Naive thymus-derived CD4-positive, alpha-beta T cell (primary cell): ENCODE results near the gene MLLT11. TPM values are rescaled to one million over a fixed set of nuclear protein-coding genes. Genes with fewer than 3 reads are reported as not detected.

ENCODE experiments used
- ATAC-seq: fragments of 150-1000 bp; cut with Tn5 transposase; 2 replicates; pipeline ENCODE4 v1.10.0; 2021; ENCODE audit warnings: mild to moderate bottlenecking, moderate library complexity
- CTCF ChIA-PET: fragments of 350-600 bp; sonication (Branson Sonifier 250); formaldehyde crosslinking; loops from one replicate; lab custom pipeline; 2021; ENCODE audit warnings: antibody characterized with exemption; lab: Charles Lee
- POLR2A ChIA-PET: fragments of 350-600 bp; sonication (Branson Sonifier 250); formaldehyde crosslinking; loops from one replicate; lab custom pipeline; 2021; ENCODE audit warnings: antibody characterized with exemption, inconsistent platforms; lab: Charles Lee
- DNase-seq, 9 donors: peaks; one replicate each; pipeline versions ENCODE4 v3.0.0 to v3.0.0-alpha.2; 2020 to 2022; ENCODE audit warnings: mixed read lengths in 1 of 9
- H3K27ac ChIP-seq: one replicate; pipeline ENCODE4 v1.7.0; 2013; ENCODE audit warnings: mild to moderate bottlenecking, low read depth, low read length, moderate library complexity
- H3K27me3 ChIP-seq, 2 donors: one replicate each; pipeline ENCODE4 v1.7.0; 2013; ENCODE audit warnings: low read length in 2 of 2, mild to moderate bottlenecking in 2 of 2, moderate library complexity in 2 of 2; ENCODE audit not compliant: control insufficient read depth in 2 of 2, insufficient read depth in 2 of 2
- H3K36me3 ChIP-seq, 3 experiments: 1 replicate in 2 of 3; 2 replicates in 1 of 3; pipeline ENCODE4 v1.7.0; 2013; ENCODE audit warnings: low read length in 3 of 3, mild to moderate bottlenecking in 3 of 3, moderate library complexity in 1 of 3; ENCODE audit not compliant: insufficient read depth in 3 of 3, control insufficient read depth in 2 of 3
- H3K4me1 ChIP-seq, 2 donors: one replicate each; pipeline ENCODE4 v1.7.0; 2013; ENCODE audit warnings: low read length in 2 of 2, mild to moderate bottlenecking in 2 of 2, moderate library complexity in 1 of 2; ENCODE audit not compliant: control insufficient read depth in 2 of 2, insufficient read depth in 2 of 2
- H3K4me3 ChIP-seq: 2 replicates; pipeline ENCODE4 v1.7.0; 2013; ENCODE audit warnings: mild to moderate bottlenecking, low read length
- H3K9me3 ChIP-seq, 3 experiments: 1 replicate in 2 of 3; 2 replicates in 1 of 3; pipeline ENCODE4 v1.7.0; 2013; ENCODE audit warnings: low read length in 3 of 3; ENCODE audit not compliant: control insufficient read depth in 2 of 3
- H3K27ac Mint-ChIP-seq, 9 donors: one replicate each; pipeline ENCODE4 v1.8.0; 2020 to 2022; ENCODE audit warnings: mixed read lengths in 9 of 9, mild to moderate bottlenecking in 8 of 9, moderate library complexity in 5 of 9, inconsistent platforms in 2 of 9
- H3K27me3 Mint-ChIP-seq, 5 donors: one replicate each; pipeline ENCODE4 v1.8.0; 2021 to 2022; ENCODE audit warnings: mixed read lengths in 5 of 5, mild to moderate bottlenecking in 1 of 5
- H3K36me3 Mint-ChIP-seq, 5 donors: one replicate each; pipeline ENCODE4 v1.8.0; 2020 to 2022; ENCODE audit warnings: mixed read lengths in 5 of 5, mild to moderate bottlenecking in 3 of 5, inconsistent platforms in 1 of 5
- H3K4me1 Mint-ChIP-seq, 7 donors: one replicate each; pipeline ENCODE4 v1.8.0; 2020 to 2022; ENCODE audit warnings: mixed read lengths in 7 of 7, mild to moderate bottlenecking in 3 of 7, inconsistent platforms in 1 of 7
- H3K4me3 Mint-ChIP-seq, 10 donors: one replicate each; pipeline ENCODE4 v1.8.0; 2020 to 2022; ENCODE audit warnings: mild to moderate bottlenecking in 10 of 10, mixed read lengths in 10 of 10, moderate library complexity in 6 of 10, inconsistent platforms in 2 of 10
- H3K9me3 Mint-ChIP-seq, 11 donors: one replicate each; pipeline ENCODE4 v1.8.0; 2020 to 2022; ENCODE audit warnings: mixed read lengths in 11 of 11, mild to moderate bottlenecking in 4 of 11, inconsistent platforms in 1 of 11, moderate library complexity in 1 of 11
- intact Hi-C, 2 donors: fragments of 100-400 bp; cut with micrococcal nuclease; formaldehyde crosslinking; loops; one replicate each; pipeline ENCODE4 v1.15.1; 2023
- polyA plus RNA-seq, 2 donors: library from polyadenylated mRNA; unstranded; fragments of 300-500 nt; fragmentation: Illumina TruSeq; gene quantifications; one replicate each; pipeline ENCODE4 v1.2.3, GENCODE V29; 2021
- total RNA-seq, 6 experiments: library from RNA in 5 of 6; stranded (reverse) in 5 of 6; gene quantifications; 1 replicate in 5 of 6; 2 replicates in 1 of 6; pipeline ENCODE4 v1.2.3 and lab custom pipeline; 2021 to 2026

The MLLT11 gene
- total RNA-seq (1 to 10 TPM; 3.3 to 6.0 (median 4.6) TPM), polyA plus RNA-seq (1 to 10 TPM; 3.7 to 4.8 TPM), total RNA-seq (lab: John Stamatoyannopoulos, UW) (5.5 reads per million, percentile 25 among the genes with 10 or more reads in this experiment)

GRCh38 chr1:151060007-151060656 is at the start of gene MLLT11:
Gene MLLT11 (plus strand): TSS chr1:151060397. CDS start chr1:151067225, 6,828 bp downstream.
- no peaks in the 10 kb centered on the region for H3K27me3 Mint-ChIP-seq
- H3K9me3 Mint-ChIP-seq, result peaks cover 0 to 3% (median 0%) of the 10 kb centered on the region in 11 donors
- Histone ChIP-seq H3K4me3 (peak within 1 kb of the TSS; percentile 82), H3K4me1 (peaks cover 3 to 17% of the 10 kb centered on the region in 2 donors), H3K36me3 (peaks cover 6 to 28% (median 10%) of the 10 kb centered on the region in 3 experiments), H3K27ac (peak within 1 kb of the TSS; percentile 99), H3K9me3 (no peaks in the 10 kb centered on the region), H3K27me3 (no peaks in the 10 kb centered on the region)
- POLR2A ChIA-PET, result interaction anchor here (0.7 to 12.8 kb wide), 12 partner anchors 8 to 807 kb away, joined by 3 to 253 read pairs (median 18); partner anchors contain the start of genes C1orf56, GABPB2, MINDY1 and TNFAIP8L2
- H3K4me1 Mint-ChIP-seq, result peaks cover 27 to 47% (median 37%) of the 10 kb centered on the region in 7 donors
- H3K4me3 Mint-ChIP-seq, result peak within 1 kb of the TSS; percentile 95 to 100 (median 99)
- CTCF ChIA-PET, result interaction anchor here (0.6 to 6.3 kb wide), 11 partner anchors 8 to 921 kb away, joined by 3 to 74 read pairs (median 6); partner anchors contain the start of genes C1orf56, GABPB2 and TNFAIP8L2
- ATAC-seq, result no peak
- peak within 1 kb of the TSS; percentile 93 to 99 (median 95) for H3K27ac Mint-ChIP-seq
- DNase-seq, result peak in 1 of 9 donors; percentile 15
- peaks cover 27 to 40% (median 29%) of the 10 kb centered on the region in 5 donors for H3K36me3 Mint-ChIP-seq
- intact Hi-C loops, result loop anchor here (2.0 kb wide), 1 partner anchor 13 kb away; the partner anchor contains the start of gene C1orf56 (in 2 of the 2)

GRCh38 chr1:151011154-151011850 is 48.9 kb upstream of the MLLT11 start:
- ChIA-PET CTCF (interaction anchor here (0.7 to 1.0 kb wide), 4 partner anchors 13 to 89 kb away, joined by 3 to 6 read pairs (median 4); no protein-coding TSS in a partner anchor), POLR2A (interaction anchor here (0.6 to 3.2 kb wide), 9 partner anchors 9 to 146 kb away, joined by 3 to 12 read pairs (median 3); partner anchors contain the start of gene TNFAIP8L2)
- Mint-ChIP-seq H3K27ac (peak overlapping the region in 8 of 9 donors; percentile 54 to 90 (median 74)), H3K27me3 (no peaks in the 10 kb centered on the region), H3K4me1 (peaks cover 39 to 77% (median 64%) of the 10 kb centered on the region in 7 donors), H3K36me3 (peaks cover 0 to 8% (median 0%) of the 10 kb centered on the region in 5 donors), H3K9me3 (no peaks in the 10 kb centered on the region), H3K4me3 (peak overlapping the region; percentile 29 to 97 (median 64))
- no peaks in the 10 kb centered on the region for H3K27me3 ChIP-seq
- H3K9me3 ChIP-seq, result no peaks in the 10 kb centered on the region
- ATAC-seq (no peak), DNase-seq (no peak)
- H3K27ac ChIP-seq, result no peak overlapping the region
- H3K36me3 ChIP-seq, result peaks cover 0 to 8% (median 0%) of the 10 kb centered on the region in 3 experiments
- H3K4me3 ChIP-seq, result no peak overlapping the region
- intact Hi-C loops, result no loop called here
- H3K4me1 ChIP-seq, result peaks cover 30 to 42% of the 10 kb centered on the region in 2 donors

GRCh38 chr1:151012684-151013471 is 47.3 kb upstream of the MLLT11 start:
- intact Hi-C loops, result no loop called here
- Histone ChIP-seq H3K27ac (no peak overlapping the region), H3K4me3 (no peak overlapping the region), H3K9me3 (no peaks in the 10 kb centered on the region), H3K27me3 (no peaks in the 10 kb centered on the region), H3K4me1 (peaks cover 15 to 29% of the 10 kb centered on the region in 2 donors), H3K36me3 (peaks cover 0 to 10% (median 2%) of the 10 kb centered on the region in 3 experiments)
- Mint-ChIP-seq H3K27ac (peak overlapping the region in 6 of 9 donors; percentile 28 to 79 (median 60)), H3K4me3 (peak overlapping the region in 4 of 10 donors; percentile 12 to 64 (median 44)), H3K36me3 (peaks cover 0 to 9% (median 0%) of the 10 kb centered on the region in 5 donors), H3K27me3 (no peaks in the 10 kb centered on the region), H3K9me3 (no peaks in the 10 kb centered on the region), H3K4me1 (peaks cover 26 to 62% (median 50%) of the 10 kb centered on the region in 7 donors)
- no peak for ATAC-seq
- no peak for DNase-seq
- ChIA-PET POLR2A (interaction anchor here (1.2 to 1.9 kb wide), 3 partner anchors 13 to 43 kb away, joined by 3 to 12 read pairs (median 3); no protein-coding TSS in a partner anchor), CTCF (interaction anchor here (0.6 to 1.0 kb wide), 3 partner anchors 11 to 240 kb away, joined by 4 to 6 read pairs (median 6); no protein-coding TSS in a partner anchor)

- peak overlapping the region in 4 of 10 donors; percentile 5 to 45 (median 20) for H3K4me3 Mint-ChIP-seq
- H3K4me1 ChIP-seq, result peaks cover 13 to 27% of the 10 kb centered on the region in 2 donors
Observed at GRCh38 chr1:151013518-151013917, 46.7 kb upstream of the MLLT11 start.

GRCh38 chr1:151024540-151025146 is 35.6 kb upstream of the MLLT11 start:
- DNase-seq (peak; percentile 72 to 91 (median 83)), ATAC-seq (peak; percentile 100)
- Mint-ChIP-seq H3K4me1 (peaks cover 4 to 22% (median 6%) of the 10 kb centered on the region in 7 donors), H3K4me3 (peak overlapping the region; percentile 16 to 73 (median 61)), H3K9me3 (no peaks in the 10 kb centered on the region), H3K27me3 (no peaks in the 10 kb centered on the region), H3K36me3 (peaks cover 0 to 25% (median 15%) of the 10 kb centered on the region in 5 donors), H3K27ac (peak overlapping the region; percentile 37 to 93 (median 74))
- H3K27me3 ChIP-seq, result no peaks in the 10 kb centered on the region
- peaks cover 3 to 33% (median 5%) of the 10 kb centered on the region in 3 experiments for H3K36me3 ChIP-seq
- intact Hi-C loops, result loop anchor here (1.0 to 10.0 kb wide), 12 partner anchors 16 to 320 kb away; partner anchors contain the start of genes GABPB2 (in 2 of the 2), TNFAIP8L2 (in 2 of the 2), CDC42SE1 (in 1 of the 2) and PIP5K1A (in 1 of the 2)
- POLR2A ChIA-PET, result interaction anchor here (0.6 to 4.4 kb wide), 17 partner anchors 18 to 165 kb away, joined by 3 to 50 read pairs (median 5); partner anchors contain the start of genes C1orf56, CDC42SE1, GABPB2 and MINDY1
- no peaks in the 10 kb centered on the region for H3K9me3 ChIP-seq
- H3K27ac ChIP-seq, result no peak overlapping the region
- H3K4me1 ChIP-seq, result no peaks in the 10 kb centered on the region
- H3K4me3 ChIP-seq, result no peak overlapping the region
- CTCF ChIA-PET, result interaction anchor here (0.6 to 5.9 kb wide), 34 partner anchors 12 to 256 kb away, joined by 3 to 74 read pairs (median 4); partner anchors contain the start of genes C1orf56, CDC42SE1, GABPB2 and MINDY1

More at GRCh38 chr1:151013518-151013917, 46.7 kb upstream of the MLLT11 start:
- Histone ChIP-seq H3K27me3 (no peaks in the 10 kb centered on the region), H3K4me3 (no peak overlapping the region), H3K9me3 (no peaks in the 10 kb centered on the region), H3K27ac (no peak overlapping the region), H3K36me3 (peaks cover 0 to 16% (median 4%) of the 10 kb centered on the region in 3 experiments)
- ATAC-seq (no peak), DNase-seq (no peak)
- Mint-ChIP-seq H3K36me3 (peaks cover 0 to 16% (median 2%) of the 10 kb centered on the region in 5 donors), H3K27me3 (no peaks in the 10 kb centered on the region), H3K27ac (peak overlapping the region in 6 of 9 donors; percentile 37 to 79 (median 60)), H3K9me3 (no peaks in the 10 kb centered on the region), H3K4me1 (peaks cover 22 to 55% (median 43%) of the 10 kb centered on the region in 7 donors)
- ChIA-PET POLR2A (no interaction called here), CTCF (interaction anchor here (0.6 kb wide), 1 partner anchor 239 kb away, joined by 6 read pairs; no protein-coding TSS in a partner anchor)
- intact Hi-C loops, result no loop called here
